HCT116 (cell line): ENCODE data around the gene LSM11.

Source experiments
- POLR2A ChIP-seq: IDR thresholded peaks from 2 replicates; pipeline ENCODE4 v1.7.0; 2011; ENCODE audit warnings: borderline replicate concordance; ENCODE audit not compliant: insufficient read depth, insufficient read length; ENCODE audit errors: extremely low read depth
- SP1 ChIP-seq: IDR thresholded peaks from 2 replicates; pipeline ENCODE4 v1.6.1; 2012; ENCODE audit warnings: low read depth
- ZNF274 ChIP-seq: fragments of 200-500 bp; sonication (Bioruptor generic); IDR thresholded peaks from 2 replicates; pipeline ENCODE4 v1.6.1; 2014; ENCODE audit warnings: mild to moderate bottlenecking, low read depth, low read length, inconsistent platforms
- TF ChIP-seq, protein P1 (sequence below), 3 experiments: fragments of 200-600 bp in 1 of 3; sonication (generic) in 1 of 3; IDR thresholded peaks in 2 of 3; conservative IDR thresholded peaks in 1 of 3; 2 replicates each; pipeline ENCODE4 v1.5.1; 2012 to 2017; ENCODE audit warnings: low read depth in 2 of 3, low read length in 2 of 3, antibody characterized with exemption in 1 of 3, borderline replicate concordance in 1 of 3, control low read depth in 1 of 3, mild to moderate bottlenecking in 1 of 3, mixed read lengths in 1 of 3, mixed run types in 1 of 3, moderate library complexity in 1 of 3; ENCODE audit not compliant: insufficient read depth in 1 of 3

DNA sequence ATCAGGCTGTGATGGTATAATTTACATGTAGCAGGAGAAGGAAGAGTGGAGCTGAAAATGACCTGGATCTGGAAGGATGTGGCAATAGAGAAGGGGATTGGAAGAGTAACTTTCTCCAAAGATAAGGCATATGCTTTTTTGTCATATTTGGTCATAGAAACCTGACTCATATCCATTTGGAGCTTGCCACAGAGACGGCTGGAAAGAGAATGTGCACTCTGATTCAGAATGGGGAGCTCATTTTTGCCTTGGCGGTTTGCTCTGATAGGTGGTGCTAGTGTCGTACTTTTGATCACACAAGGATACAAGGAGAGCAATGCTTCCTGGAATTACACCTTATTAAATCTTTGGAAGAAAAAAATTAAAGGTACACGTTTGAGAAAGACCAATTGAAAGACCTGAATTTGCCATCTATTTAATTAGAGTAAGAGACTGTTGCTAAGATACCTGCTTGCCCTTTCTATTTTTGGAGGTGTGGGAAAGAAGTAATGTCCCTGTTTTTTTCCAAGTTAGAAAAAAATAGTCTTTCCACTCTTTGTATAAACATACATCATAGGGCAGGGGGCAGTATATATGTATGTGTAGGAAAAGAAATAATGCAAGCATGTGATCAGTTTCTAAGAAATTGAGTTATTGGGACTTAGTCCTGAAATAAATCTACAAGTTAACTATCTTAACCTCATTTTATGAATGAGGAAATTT, 5.4 kb downstream of the LSM11 start:
- TF ChIP-seq, protein P1, sequence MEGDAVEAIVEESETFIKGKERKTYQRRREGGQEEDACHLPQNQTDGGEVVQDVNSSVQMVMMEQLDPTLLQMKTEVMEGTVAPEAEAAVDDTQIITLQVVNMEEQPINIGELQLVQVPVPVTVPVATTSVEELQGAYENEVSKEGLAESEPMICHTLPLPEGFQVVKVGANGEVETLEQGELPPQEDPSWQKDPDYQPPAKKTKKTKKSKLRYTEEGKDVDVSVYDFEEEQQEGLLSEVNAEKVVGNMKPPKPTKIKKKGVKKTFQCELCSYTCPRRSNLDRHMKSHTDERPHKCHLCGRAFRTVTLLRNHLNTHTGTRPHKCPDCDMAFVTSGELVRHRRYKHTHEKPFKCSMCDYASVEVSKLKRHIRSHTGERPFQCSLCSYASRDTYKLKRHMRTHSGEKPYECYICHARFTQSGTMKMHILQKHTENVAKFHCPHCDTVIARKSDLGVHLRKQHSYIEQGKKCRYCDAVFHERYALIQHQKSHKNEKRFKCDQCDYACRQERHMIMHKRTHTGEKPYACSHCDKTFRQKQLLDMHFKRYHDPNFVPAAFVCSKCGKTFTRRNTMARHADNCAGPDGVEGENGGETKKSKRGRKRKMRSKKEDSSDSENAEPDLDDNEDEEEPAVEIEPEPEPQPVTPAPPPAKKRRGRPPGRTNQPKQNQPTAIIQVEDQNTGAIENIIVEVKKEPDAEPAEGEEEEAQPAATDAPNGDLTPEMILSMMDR (IDR thresholded peaks at IDR 0.05 in 2 of 3, conservative IDR thresholded peaks at IDR 0.05 in 1 of 3; ENCODE audit: borderline replicate concordance in 1 of 3, insufficient read depth in 1 of 3, low read depth in 2 of 3, low read length in 2 of 3) = no peak
- no peak for TF ChIP-seq ZNF274
- no peak for TF ChIP-seq POLR2A
- TF ChIP-seq SP1 = no peak
